GM19351 (cell line): Measurements from ENCODE around the gene MAGEB6.
"Not testable (repeated sequence)": the region's sequence is repeated elsewhere in the genome, so short reads cannot be mapped to it uniquely, and the experiment has no call there.

ENCODE experiments used
- ATAC-seq: cut with Tn5 transposase; IDR thresholded peaks from one replicate; pipeline ENCODE4 v1.9.1; 2021; ENCODE audit warnings: mild to moderate bottlenecking, moderate library complexity; ENCODE audit not compliant: unreplicated experiment

MAGEB6 gene, protein sequence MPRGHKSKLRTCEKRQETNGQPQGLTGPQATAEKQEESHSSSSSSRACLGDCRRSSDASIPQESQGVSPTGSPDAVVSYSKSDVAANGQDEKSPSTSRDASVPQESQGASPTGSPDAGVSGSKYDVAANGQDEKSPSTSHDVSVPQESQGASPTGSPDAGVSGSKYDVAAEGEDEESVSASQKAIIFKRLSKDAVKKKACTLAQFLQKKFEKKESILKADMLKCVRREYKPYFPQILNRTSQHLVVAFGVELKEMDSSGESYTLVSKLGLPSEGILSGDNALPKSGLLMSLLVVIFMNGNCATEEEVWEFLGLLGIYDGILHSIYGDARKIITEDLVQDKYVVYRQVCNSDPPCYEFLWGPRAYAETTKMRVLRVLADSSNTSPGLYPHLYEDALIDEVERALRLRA

DNA sequence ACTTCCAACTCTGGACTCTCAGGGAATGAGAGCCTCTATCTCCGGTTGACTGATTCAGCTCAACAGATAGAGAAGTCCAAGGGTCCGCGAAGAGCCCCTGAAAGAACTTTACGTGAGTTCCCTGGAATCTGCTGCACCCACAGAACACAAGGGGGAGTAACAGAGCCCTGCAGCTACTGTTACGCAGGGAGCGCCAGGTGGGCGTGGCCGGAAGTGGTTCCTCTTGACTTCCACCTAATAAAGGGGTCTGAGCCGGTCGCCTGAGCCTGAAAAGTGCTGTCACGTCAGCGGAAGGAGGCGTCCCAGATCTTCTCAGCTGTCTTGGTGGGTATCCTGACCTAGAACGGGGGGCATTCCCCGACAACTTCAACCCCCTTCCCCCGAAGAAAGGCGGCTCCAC, at the start of gene MAGEB6:
Gene MAGEB6 (plus strand): TSS at position 237 of the 400 bp plus-strand sequence. CDS start 1,407 bp downstream, outside the sequence.
- ATAC-seq, result no peak

DNA sequence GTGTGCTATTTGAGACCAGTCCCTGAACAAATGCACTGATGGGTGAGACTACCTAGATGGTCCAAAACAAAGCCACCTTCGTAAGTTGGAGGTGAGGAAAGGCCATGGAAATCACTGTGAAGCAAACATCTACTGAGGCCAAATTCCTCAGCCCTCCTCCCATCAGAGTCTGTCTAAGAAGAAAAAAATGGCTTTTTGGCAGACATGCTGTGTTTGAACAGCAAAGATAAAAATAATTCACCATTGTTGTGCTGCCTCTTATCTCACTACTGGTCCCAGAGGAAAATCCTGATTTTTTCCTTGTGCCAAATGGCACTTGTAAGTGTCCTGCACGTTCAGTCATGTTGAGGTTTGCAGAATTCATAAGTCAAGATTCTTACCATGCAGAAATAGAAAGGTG, 46.2 kb upstream of the MAGEB6 start:
- ATAC-seq, result no peak

DNA sequence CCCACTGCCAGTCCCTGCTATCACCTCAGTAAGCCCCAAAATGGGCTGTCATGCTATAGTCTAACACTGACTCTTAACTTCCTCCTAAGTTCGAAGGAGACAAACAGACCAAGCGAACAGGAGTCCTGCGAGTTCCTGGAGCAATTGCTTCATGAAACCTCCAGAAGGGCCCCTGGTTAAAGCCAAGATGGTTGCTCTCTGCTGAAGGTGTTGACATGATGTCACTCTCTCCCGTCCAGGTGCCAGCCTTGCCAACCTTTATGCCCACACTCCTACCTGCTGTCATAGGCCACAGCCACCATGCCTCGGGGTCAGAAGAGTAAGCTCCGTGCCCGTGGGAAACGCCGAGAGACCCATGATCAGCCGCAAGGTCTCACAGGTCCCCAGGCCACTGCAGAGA, 31.9 kb upstream of the MAGEB6 start, which contains the start of gene MAGEB6B:
Gene MAGEB6B (plus strand): TSS at position 301 of the 400 bp plus-strand sequence. CDS start 0 bp downstream, at position 301.
- ATAC-seq, result no peak

DNA sequence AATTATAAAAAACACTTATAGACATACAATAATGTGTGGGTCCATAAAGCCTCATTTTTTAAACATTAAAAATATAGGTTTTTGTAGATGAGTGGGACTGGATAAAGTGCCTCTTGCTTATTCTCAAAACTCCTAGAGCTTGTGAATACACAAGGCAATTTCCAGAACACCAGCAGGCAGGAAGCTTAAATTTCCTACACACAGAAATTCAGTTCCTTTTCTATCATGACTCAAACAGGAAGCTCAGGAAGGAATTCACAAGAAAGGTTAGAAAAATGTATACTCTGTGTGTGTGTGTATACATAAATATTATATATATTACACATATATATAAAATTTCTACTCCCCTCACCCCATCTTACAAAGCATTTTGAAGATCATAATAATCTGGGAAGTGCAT, 11.3 kb downstream of the MAGEB6 start:
- ATAC-seq, result no peak

DNA sequence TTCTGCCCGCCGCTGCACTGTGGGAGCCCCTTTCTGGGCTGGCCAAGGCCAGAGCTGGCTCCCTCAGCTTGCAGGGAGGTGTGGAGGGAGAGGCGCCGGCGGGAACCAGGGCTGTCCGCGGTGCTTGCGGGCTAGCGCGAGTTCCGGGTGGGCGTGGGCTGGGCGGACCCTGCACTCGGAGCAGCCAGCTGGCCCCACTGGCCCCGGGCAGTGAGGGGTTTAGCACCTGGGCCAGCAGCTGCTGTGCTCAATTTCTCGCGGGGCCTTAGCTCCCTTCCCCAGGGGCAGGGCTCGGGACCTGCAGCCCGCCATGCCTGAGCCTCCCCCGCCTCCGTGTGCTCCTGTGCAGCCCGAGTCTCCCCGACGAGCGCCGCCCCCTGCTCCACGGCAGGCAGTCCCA, 12.5 kb downstream of the MAGEB6 start:
- ATAC-seq, result not testable (repeated sequence)

DNA sequence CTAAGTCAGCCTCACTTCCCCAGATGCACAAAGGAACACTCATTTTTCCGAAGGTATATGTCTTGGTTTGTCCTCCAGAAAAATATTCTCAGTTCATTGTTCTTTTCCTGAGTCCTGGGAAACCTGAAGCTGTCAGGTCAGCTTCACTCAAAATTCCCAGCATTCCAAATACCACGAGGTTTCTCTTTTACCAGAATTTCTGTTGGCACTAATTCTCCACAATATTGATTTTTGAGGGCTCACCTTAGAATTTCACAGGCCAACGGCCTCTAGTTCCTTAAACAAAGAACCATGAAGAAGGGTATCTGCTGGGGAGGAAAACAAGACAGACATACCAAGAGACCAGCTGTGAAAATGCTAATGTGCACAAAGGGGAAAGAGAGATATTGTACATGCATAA, 15.8 kb downstream of the MAGEB6 start:
- no peak for ATAC-seq

DNA sequence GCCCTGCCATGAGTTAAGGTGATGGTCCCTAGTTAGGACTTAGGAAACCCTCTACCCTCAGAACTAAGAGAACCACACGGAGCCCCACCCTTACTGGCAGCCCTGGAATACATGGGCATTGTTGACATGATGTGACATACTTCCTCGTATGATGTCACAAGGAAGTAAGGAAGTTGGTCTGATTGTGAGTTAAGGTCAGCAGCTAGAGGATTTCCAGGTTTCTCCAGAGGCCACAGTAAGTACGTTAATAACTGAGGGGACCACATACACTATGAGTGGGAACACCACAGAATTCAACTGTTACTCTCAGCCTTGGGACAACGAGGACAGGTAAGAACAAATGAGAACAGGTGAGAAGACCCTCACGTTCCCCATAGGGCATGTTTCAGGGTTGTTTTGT, 23.6 kb downstream of the MAGEB6 start, which contains the start of gene MAGEB5:
Gene MAGEB5 (plus strand): TSS at position 301 of the 400 bp plus-strand sequence. CDS start 1,133 bp downstream, outside the sequence.
- no peak for ATAC-seq

DNA sequence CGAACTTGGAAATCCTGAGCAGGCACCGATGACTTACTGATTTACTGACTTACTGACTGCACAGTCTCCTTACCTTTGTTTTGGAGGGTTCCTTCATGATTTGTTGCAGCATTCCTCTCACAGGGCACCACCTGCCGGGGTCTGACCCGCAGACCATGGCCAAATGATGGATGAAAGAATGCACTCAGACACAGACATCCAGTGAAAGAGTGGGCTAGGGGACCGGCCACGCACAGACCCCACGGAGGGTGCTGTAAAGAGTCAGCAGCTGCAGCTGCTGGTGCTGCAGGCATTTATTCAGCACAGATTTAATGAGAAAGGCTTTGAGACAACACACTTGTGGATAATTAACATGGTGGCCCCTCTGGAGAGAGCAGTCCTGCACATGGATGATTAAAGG, 27.1 kb downstream of the MAGEB6 start:
- ATAC-seq, result no peak

DNA sequence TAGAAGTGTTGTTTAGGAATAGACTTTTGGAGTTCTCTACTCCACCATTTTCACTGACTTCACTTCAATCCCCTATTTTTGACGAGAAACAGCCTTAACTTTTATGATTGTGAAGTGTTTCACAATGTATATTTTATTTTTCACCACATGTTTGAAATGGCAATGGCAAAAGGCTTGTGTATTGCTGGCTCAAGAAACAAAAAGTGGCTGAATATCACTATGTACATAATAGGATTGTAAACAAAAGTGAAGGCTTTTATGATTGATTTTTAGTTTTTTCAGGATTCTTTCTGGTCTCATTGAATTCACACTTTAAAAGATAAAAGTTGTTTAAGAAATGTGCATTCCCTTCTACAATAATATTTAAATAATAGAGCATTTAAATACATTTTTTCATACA, 41.9 kb downstream of the MAGEB6 start:
- ATAC-seq, result no peak
